Activated CD4-positive, alpha-beta T cell treated with anti-CD3 and anti-CD28 coated beads, Interleukin-2, amount 50 U/mL, for 48 hours (primary cell): Measurements from ENCODE around the gene CAGE1.

Experiments
- DNase-seq, 2 experiments: peaks; one replicate each; pipeline ENCODE4 v3.0.0-alpha.2; 2020

CAGE1 gene

GRCh38 chr6:7389451-7390225, at the start of gene CAGE1, which contains the start of gene RIOK1:
CAGE1 (minus strand) TSS chr6:7389742; CDS start chr6:7387173, 2,569 bp downstream.
RIOK1 (plus strand) TSS chr6:7389808; CDS start chr6:7390003, 195 bp downstream.
- DNase-seq = peak; percentile 97

- DNase-seq = no peak
These were observed 49.7 kb upstream of the CAGE1 start for GRCh38 chr6:7439228-7439627.

GRCh38 chr6:7438011-7438410, 48.5 kb upstream of the CAGE1 start:
- DNase-seq = no peak

GRCh38 chr6:7434672-7435071, 45.1 kb upstream of the CAGE1 start:
- DNase-seq = no peak

- DNase-seq = no peak
These were observed 43.6 kb upstream of the CAGE1 start for GRCh38 chr6:7433121-7433617.

- DNase-seq = no peak
These were observed 43.0 kb upstream of the CAGE1 start for GRCh38 chr6:7432391-7433120.

- no peak for DNase-seq
These were observed 42.3 kb upstream of the CAGE1 start for GRCh38 chr6:7431674-7432390.

GRCh38 chr6:7431313-7431673, 41.8 kb upstream of the CAGE1 start:
- no peak for DNase-seq

GRCh38 chr6:7426447-7427169, 37.1 kb upstream of the CAGE1 start:
- DNase-seq = no peak

GRCh38 chr6:7425808-7426190, 36.3 kb upstream of the CAGE1 start:
- DNase-seq = no peak

GRCh38 chr6:7424967-7425807, 35.6 kb upstream of the CAGE1 start:
- DNase-seq = no peak

- DNase-seq = no peak
These were observed 34.5 kb upstream of the CAGE1 start for GRCh38 chr6:7424058-7424457.

- no peak for DNase-seq
These were observed 31.5 kb upstream of the CAGE1 start for GRCh38 chr6:7421066-7421465.

- no peak for DNase-seq
These were observed 29.5 kb upstream of the CAGE1 start for GRCh38 chr6:7419065-7419464.

GRCh38 chr6:7418238-7418905, 28.8 kb upstream of the CAGE1 start:
- no peak for DNase-seq

GRCh38 chr6:7417684-7418083, 28.1 kb upstream of the CAGE1 start:
- no peak for DNase-seq

- DNase-seq = no peak
These were observed 25.3 kb upstream of the CAGE1 start for GRCh38 chr6:7414811-7415210.

GRCh38 chr6:7413151-7413823, 23.7 kb upstream of the CAGE1 start:
- DNase-seq = no peak

- DNase-seq = no peak
These were observed 21.8 kb upstream of the CAGE1 start for GRCh38 chr6:7411328-7411727.

GRCh38 chr6:7410851-7411250, 21.3 kb upstream of the CAGE1 start:
- DNase-seq = no peak

GRCh38 chr6:7409740-7410139, 20.2 kb upstream of the CAGE1 start:
- DNase-seq = no peak
